Anterior cingulate cortex (tissue), 58 donors: ENCODE results near the gene NUP62.

Experiments
- DNase-seq, 58 donors: peaks; one replicate each; lab custom pipeline; 2025; lab: John Stamatoyannopoulos, UW

Gene NUP62

DNA sequence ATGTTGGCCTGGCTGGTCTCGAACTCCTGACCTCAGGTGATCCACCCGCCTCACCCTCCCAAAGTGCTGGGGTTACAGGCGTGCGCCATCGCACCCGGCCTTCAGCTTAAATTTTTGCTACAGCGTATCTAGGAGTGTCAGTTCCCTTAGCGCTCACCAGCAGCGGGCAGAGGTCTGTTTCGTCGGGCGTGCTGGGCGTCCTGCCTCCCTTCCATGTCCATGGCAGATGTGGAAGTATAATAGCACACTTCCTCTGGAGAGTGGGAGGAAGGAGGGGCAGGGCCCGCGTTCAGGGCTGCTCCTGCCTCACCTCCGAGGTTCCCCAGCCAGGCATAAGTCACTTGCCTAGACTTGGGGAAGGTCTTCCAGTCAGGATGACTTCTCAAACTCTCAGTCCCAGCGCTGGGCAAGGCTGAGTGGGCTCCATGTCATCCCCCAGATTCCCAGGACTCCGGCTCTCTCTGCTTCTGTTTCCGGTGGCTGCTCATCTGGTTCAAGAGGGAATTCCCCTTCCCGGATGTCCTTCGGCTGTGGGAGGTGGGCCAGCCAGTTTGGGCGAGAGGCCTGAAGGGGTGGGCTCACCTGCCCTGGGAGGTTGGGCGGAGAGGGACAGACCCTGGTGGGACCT is 42.2 kb downstream of the NUP62 start:
- DNase-seq, result no peak

DNA sequence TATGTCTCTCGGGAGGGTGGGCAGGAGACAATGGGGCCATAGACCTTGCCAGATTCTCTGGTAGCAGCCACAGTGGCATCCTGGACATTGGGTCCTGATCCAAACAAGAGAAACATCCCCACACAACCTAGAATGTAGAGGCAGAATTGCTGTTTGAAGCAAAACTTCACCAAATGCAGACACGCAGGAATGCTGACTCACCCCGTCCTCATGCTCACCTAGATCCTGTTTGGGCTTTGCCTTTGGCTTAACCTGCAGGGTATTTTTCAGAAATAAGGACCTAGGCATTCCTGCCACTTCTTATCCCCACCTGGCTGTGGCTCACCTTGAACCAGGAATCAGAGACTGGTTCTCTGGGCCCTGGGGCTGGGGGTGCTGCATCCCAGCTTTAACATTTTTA is 44.5 kb downstream of the NUP62 start:
- DNase-seq, result no peak

DNA sequence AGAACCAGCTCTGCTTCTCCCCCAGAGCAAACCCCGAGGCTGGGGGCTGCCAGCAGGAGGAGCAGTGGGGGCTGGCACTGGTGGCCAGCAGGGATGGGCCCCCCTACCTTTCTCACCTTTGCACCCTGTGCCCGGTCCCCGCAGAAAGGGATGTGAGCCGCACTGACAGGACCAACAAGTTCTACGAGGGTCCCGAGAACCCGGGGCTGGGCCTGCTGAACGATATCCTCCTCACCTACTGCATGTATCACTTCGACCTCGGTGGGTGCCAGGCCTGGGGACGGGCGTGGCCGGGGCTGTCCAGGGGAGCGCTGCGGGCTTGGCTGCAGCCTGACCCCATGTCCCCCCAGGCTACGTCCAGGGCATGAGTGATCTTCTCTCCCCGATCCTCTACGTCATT is 45.2 kb downstream of the NUP62 start:
- DNase-seq, result no peak

DNA sequence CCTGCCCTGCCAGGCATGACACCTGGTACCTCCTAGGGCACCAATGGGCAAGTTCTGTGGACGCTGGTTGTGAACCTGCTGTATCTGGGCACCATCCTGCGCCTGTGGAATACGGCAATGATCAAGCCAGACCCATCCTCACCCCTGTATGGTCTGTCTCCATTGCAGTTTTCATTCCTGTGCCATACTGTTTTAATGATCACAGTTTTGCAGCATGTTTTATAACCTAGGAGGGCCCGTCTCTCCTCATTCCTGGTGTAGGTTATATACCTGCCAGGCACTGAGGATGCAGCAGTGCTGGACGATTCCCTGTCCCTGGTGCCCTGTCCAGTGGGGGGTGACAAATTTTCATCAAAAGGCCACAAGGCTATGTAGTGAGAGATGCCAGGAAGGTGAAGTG is 46.2 kb downstream of the NUP62 start:
- DNase-seq, result no peak

DNA sequence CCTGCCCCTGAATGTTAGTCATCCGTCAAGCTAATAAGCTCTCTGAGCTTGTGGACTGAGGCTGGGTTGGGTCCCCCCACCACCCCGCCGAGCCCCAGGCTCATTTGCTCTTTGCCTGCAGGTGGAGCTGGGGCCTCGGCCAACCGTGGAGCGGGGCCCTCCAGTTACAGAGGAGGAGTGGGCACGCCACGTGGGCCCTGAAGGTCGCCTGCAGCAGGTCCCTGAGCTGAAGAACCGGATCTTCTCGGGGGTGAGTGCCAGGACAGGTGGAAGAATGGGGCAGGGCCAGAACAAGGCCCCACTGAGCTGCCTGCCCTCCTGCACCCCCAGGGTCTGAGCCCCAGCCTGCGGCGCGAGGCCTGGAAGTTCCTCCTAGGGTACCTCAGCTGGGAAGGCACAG is 46.7 kb downstream of the NUP62 start:
- no peak for DNase-seq

DNA sequence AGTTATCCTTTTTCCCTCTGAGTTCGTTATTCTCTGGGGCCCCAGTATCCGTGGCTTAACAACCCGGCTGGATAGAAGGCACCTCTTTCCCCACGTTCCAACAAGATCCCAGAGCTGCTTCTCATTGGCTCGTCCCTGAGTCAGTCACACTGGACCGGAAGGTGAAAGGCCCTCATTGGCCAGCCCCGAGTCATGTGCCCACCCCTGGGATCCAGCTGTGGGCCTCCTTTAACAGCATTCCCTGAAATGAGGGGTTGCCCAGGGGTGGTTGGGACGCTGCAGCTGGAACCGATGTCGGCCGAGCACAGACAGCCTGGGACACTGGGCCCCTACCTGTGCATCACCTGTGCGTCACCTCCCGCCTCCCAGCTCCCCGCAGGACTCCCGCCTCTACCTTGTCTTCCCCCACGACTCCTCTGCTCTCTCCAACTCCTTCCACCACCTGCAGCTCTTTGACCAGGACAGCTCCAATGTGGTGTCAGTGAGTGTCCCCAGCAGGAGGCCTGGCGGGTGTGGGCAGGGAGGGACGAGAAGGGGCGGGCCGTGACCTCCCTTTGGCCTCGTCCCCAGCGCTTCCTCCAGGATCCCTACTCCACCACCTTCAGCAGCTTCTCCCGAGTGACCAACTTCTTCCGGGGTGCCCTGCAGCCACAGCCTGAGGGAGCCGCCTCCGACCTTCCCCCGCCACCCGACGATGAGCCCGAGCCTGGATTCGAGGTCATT is 47.5 kb downstream of the NUP62 start:
- DNase-seq, result no peak

DNA sequence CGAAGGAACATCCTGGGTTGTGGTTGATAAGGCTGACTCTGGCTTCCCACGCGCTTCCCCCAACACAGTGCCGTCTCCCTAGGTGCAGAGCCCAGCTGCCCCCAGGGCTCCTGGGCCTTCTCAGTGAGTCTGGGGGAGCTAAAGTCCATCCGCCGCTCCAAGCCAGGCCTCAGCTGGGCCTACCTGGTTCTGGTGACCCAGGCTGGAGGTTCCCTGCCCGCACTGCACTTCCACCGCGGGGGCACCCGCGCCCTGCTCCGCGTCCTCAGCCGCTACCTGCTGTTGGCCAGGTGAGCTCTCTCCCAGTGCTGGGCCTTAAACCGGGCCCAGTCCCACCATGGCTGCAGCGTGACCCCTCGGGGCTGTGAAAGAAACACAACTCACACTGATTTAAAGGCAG is 48.1 kb downstream of the NUP62 start:
- DNase-seq, result no peak

DNA sequence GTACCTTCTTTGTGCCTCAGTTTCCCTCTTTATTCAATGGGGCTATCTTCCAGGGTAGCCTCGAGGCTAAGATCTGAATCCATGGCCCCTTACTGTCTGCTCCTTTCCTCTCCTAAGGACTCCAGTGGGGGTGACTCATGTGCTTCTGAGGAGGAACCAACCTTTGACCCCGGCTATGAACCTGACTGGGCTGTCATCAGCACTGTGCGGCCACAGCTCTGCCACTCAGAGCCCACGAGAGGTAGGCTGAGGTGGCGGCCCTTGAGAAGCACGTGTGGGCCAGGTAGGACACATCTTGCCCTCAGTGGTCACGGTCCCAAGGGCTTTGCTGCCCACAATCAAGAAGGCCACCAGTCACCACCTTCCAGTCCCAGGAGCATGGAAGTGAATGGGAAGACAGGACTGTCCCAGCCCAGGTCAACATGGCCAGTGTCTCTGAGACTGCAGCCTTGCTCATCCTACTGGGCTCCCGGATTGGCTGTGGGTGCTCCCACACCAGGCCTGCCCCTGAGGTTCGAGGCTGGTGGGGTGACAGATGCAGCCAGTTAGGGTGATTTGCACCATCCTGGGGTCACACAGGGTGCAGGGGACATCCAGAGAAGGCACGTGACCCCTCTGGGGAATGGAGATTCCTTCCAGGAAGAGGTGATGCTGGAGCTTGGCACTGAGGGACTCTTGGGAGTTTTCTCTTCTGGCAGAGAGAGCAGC is 49.0 kb downstream of the NUP62 start:
- no peak for DNase-seq

DNA sequence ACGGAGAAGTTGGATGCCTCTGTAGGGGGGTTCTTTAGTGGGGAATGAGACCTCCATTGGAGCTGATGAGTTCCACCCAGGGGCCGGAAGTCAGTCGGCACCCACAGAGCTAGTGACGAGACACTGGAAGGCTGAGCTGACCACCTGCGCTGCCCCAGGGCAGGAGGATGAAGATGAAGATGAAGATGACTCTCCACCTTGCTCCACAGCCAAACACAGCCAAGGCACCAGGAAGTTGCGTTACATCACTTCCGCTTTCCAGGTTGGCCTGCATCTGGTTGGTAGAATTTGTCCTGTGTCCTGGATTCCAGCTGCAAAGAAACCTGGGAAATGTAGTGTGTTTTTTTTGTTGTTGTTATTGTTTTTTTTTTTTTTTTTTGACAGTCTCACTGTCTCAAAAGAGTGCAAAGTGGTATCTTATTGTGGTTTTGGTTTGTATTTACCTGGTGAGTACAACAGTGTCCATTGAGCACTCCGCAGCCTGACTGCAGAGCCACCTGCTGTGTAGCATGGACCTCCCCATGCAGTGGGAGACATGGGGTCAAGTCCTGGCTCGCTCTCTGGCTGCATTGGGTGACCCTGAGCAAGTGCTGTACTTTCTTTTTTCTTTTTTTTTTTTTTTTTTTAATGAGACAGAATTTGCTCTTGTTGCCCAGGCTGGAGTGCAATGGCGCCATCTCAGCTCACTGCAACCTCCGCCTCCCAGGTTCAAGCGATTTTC is 49.9 kb downstream of the NUP62 start:
- DNase-seq, result no peak

DNA sequence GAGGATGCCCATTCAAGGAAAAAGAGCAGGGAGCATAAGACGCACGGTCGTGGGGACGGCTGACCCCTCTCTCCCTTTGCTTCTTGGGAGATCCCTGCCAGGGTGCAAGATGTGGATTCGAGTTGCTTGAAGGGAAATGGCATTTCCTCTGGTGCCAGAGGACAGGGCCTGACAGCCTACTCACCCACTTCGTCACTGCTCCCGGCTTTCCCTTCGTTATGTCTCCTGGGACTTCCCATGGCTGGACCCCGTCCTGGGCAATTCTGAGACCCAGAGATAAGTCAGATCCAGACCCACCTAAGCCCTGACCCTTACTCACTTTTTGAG is 50.6 kb downstream of the NUP62 start:
- DNase-seq, result no peak

DNA sequence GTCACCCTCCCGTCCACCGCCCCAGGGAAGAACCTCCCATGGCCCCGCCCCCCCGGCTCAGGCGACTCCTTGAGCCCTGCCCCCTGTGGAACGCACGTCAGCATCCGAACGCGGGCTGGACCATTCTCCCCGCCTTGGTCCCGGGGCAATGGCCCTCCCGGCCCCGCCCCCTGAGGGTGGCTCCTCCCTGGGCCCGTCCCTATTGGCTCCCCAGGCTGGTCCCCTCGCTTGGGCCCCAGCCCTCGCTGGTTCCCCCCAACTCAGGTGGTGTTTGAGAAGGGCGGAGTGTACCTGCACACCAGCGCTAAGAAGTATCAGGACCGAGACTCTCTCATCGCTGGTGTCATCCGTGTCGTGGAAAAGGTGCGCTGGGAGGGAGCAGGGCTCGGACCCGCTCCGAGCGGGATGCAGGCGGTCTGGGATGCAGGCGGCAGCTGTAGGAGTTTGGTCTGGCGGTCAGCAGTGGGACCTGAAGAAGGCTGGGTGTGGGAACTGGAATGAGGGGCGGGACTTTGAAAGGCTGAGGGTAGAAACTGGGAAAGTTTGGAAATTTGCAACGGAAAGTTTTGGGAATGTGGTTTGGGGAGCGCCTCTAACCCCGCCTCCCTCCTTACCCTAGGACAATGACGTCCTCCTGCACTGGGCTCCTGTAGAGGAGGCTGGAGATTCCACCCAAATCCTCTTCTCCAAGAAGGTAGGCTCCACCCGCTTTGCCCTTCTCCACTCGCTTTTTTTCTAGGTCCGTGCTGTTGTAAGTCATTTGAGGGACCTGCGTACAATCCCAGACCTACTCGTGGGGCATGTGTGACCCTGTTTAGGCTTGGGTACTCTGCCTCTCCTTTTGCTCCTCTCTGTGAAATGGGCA is 51.2 kb downstream of the NUP62 start:
- DNase-seq, result peak in 57 of 58 donors; percentile 85 to 99 (median 95)

DNA sequence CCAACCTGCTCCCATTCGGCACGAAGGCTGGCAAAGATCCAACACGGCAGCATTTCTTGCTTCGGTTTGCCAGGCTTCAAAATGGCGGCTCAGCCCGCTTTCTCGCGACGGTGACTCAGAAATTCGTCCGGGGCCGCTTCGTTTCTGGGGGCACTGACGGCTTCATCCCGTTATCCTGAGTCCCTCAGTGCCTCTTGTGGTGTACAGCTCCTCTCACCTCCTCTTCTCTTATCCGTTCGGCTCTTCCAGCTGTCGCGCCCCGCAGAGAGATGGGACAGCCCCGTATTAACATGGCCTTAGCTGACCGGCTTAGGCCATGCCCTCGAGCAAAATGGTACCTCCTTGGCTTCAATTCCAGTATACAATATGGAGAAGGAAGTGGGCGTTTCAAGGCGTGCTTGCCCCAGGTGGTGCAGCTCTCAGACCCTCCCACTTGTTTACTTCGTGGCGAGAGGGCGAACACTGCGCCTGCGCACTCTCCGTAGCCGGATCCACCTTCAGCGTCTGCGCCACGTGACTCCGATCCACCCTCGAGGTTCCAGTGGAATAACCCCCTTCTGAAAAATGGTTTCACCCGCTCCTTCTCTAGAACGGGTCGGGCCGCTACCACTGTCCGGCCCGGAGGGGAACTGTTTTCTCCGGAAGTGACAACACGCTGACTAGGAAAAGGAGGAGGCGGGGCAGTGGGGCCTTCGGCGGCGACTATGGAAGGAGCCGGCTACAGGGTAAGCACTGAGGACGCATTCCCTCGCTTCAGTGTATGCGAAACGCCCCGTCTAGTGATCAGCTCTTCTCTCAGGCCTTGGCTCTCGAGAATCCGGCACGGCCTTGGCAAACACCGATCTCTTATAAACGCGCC is 52.1 kb downstream of the NUP62 start, which contains the start of the genes AKT1S1 and TBC1D17:
TSS of gene AKT1S1 (minus strand) at position 336 of the 859 bp plus-strand sequence. CDS start 4,060 bp downstream, outside the sequence.
TSS of gene TBC1D17 (plus strand) at position 683 of the 859 bp plus-strand sequence. CDS start at position 705, 22 bp downstream.
- peak; percentile 97 to 100 (median 99) for DNase-seq

DNA sequence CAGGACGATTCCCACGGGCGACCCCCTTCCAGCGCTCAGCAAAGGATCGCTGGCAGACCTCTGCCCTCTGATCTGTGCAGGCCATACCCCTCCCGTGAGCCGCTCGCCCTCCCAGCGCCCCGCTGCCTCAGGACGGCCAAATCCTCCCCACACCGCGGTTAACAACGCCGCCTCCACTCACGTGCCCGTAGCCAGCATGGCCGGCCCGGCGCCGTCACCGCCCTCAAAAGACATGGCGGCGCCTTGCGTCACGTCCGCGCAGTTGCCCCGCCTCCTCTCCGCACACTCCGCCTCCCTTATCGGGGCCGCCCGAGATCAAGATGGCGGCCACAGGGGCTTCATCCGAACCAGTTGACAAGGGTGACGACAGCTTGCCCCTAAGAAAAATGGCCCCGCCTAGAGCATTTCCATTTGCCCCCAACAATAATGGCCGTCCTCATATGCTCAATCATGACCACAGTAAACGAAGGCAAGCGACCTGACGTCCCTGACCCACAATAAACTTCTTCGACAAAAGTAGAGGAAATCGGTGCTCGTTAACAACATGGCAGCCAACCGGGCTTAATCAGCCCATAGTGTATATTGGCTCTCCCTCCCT is 52.8 kb downstream of the NUP62 start:
- peak; percentile 85 to 99 (median 98) for DNase-seq

DNA sequence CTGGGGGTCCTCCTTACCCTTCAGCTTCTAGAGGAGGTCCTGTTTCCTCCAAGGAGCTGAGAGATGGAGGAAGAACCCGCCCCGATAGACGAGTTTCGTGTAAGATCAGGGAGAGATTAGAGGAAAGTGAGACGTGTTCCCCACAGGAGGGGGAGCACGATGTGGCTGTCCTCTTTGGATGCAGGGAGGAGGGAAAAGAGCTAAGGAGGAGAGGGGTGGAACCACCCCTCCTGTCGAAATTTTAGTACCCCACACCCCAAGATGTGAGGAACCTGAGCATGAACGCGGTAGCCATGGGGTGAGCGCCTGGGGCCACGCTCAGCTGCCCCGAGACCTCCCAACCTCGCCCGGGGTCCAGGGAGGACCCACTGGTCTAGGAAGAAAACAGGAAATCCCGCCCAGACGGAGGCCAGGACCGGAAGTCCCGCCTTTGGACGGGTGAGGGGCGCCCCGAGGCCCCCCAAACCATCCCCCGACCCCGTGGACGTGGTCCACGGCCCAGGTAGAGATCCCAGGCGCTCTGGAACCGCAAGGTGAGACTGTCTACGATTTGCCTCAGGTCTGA is 53.4 kb downstream of the NUP62 start:
- DNase-seq, result peak in 54 of 58 donors; percentile 12 to 79 (median 64)

DNA sequence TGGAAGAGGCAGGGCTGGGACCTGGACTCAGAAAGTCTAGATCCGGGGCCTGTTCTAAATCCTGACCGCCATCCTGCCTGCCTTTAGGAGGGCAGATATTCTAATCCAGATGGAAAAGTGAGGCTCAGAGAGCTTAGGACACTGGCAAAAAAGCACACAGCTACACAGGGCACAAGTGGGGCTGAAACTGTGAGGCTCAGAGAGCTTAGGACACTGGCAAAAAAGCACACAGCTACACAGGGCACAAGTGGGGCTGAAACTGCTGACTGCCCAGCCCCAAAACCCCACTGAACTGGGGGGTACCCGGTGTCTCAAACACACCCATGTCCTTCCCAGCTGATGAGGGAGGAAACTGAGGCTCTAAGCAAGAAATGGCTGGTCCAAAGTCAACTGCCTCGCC is 54.1 kb downstream of the NUP62 start:
- no peak for DNase-seq

DNA sequence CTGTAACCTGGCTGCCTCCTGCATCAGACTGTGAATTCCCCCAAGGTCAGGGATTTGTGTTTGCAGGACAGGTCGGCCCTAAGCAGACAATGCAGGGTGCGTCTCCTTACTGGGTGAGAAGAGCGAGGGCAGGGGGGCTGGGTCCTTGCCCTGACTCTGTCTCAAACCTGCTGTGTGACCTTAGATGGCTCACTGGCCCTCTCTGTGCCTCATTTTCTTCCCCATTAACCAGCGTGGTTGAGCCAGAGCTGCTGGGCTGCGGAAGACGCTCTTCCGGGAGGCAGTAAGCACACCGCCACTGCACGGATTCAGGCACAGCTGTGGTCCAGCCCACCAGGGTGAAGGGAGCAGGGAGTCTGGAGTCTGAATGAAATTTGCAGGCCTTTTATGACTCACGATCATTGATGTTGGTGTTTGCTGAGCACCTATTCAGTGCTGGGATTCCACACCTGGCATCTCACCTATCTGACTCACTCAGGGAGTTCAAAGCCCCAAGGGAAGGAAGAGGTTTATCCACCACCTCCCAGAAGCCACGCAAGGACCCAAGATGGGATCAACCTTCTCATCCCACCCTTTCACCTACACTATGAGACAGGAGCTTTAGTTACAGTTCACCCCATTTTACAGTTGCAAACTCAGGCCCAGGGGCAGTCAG is 54.7 kb downstream of the NUP62 start:
- DNase-seq, result no peak

DNA sequence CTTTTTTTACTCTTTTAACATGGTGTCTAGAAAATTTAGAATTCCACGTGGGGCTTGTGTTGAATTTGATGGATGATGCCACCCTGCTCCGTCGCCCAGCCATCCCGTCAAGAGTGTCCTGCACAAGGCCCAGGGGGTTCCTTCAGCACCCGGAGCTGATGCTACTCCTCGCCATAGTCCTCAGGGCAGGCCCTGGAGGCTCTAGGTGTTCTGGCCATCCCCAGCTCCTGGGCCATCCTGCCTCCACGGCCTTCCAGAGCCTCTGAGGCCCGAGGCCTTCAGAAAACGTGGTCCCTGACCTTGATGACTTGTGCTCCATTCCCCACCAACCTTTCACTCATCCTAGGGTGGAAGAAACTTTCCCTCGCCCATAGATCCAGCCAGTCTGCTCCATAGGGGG is 55.5 kb downstream of the NUP62 start:
- DNase-seq, result no peak

DNA sequence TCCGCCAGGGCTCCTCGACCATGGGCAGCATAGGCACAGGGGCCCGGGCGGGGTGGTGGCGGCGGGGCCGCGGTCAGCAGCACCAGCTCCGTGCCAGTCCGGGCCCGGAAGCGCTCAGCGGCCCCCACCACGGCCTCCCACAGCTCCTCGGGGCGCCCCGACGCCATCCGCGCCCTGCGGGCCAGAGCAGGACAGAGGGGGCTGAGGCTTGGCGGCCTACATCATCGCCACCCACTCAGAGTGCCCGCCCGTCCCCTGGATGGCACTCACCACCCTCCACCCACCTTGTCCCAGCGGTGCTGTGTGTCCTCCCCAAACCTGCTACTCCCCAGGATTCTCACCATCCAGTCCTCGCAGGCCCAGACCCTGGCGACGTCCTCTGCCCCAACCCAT is 56.2 kb downstream of the NUP62 start:
- no peak for DNase-seq
